OCI-LY7 (cell line): ENCODE data around the gene FRZB. TPM values are rescaled to one million over a fixed set of nuclear protein-coding genes. Genes with fewer than 3 reads are reported as not detected.

Experiments used
- BruUV-seq: library from RNA; stranded (reverse); fragments of 400-500 nt; replicated peaks from 2 replicates; lab custom pipeline; 2021; lab: Mats Ljungman, UMichigan
- CTCF ChIA-PET: fragments of 300-600 bp; sonication (Branson Sonifier 250); formaldehyde crosslinking; loops from one replicate; lab custom pipeline; 2022; ENCODE audit warnings: antibody characterized with exemption; ENCODE audit not compliant: unreplicated experiment; lab: Charles Lee
- POLR2A ChIA-PET: fragments of 300-600 bp; sonication (Branson Sonifier 250); formaldehyde crosslinking; loops from one replicate; lab custom pipeline; 2022; ENCODE audit warnings: antibody characterized with exemption; lab: Charles Lee
- DNase-seq: peaks from one replicate; pipeline ENCODE4 v3.0.0-alpha.2; 2015; ENCODE audit warnings: low spot score
- H2AFZ ChIP-seq: fragments of 200-600 bp; sonication (generic), shearing (Covaris generic); 2 replicates; pipeline ENCODE4 v1.6.1; 2014; ENCODE audit warnings: mild to moderate bottlenecking, antibody characterized with exemption, low read length, moderate library complexity
- H3K27ac ChIP-seq: fragments of 200-600 bp; sonication (generic); 2 replicates; pipeline ENCODE4 v1.5.1; 2014; ENCODE audit warnings: mixed run types, low read depth, mild to moderate bottlenecking, moderate library complexity, low read length, inconsistent platforms; ENCODE audit not compliant: poor library complexity, severe bottlenecking
- H3K36me3 ChIP-seq: fragments of 200-600 bp; sonication (generic); 2 replicates; pipeline ENCODE4 v1.6.1; 2014; ENCODE audit warnings: mild to moderate bottlenecking, antibody characterized with exemption, low read length, moderate library complexity, mixed read lengths; ENCODE audit not compliant: insufficient read depth
- H3K4me1 ChIP-seq: fragments of 200-600 bp; sonication (generic); 2 replicates; pipeline ENCODE4 v1.5.1; 2014; ENCODE audit warnings: mild to moderate bottlenecking, low read length; ENCODE audit not compliant: insufficient read depth, poor library complexity, severe bottlenecking
- H3K4me2 ChIP-seq: fragments of 200-600 bp; sonication (generic); 2 replicates; pipeline ENCODE4 v1.6.1; 2014; ENCODE audit warnings: mild to moderate bottlenecking, low read length
- H3K4me3 ChIP-seq: fragments of 200-600 bp; sonication (generic); 2 replicates; pipeline ENCODE4 v1.5.1; 2014; ENCODE audit warnings: mild to moderate bottlenecking, low read depth, low read length; ENCODE audit not compliant: poor library complexity, severe bottlenecking
- H3K79me2 ChIP-seq: fragments of 200-600 bp; sonication (generic); 2 replicates; pipeline ENCODE4 v1.6.1; 2016; ENCODE audit warnings: low read depth, mild to moderate bottlenecking, low read length, moderate library complexity, mixed read lengths; ENCODE audit not compliant: insufficient read depth
- H3K9me2 ChIP-seq: fragments of 200-600 bp; sonication (generic); 2 replicates; pipeline ENCODE4 v1.6.1; 2016; ENCODE audit warnings: mild to moderate bottlenecking, low read length, mixed read lengths; ENCODE audit not compliant: insufficient read depth
- H3K9me3 ChIP-seq: fragments of 200-600 bp; sonication (generic); 2 replicates; pipeline ENCODE4 v1.6.1; 2014; ENCODE audit warnings: mild to moderate bottlenecking, mixed run types, low read length, mixed read lengths
- H4K20me1 ChIP-seq: fragments of 200-600 bp; sonication (generic); 2 replicates; pipeline ENCODE4 v1.6.1; 2014; ENCODE audit warnings: mild to moderate bottlenecking, antibody characterized with exemption, low read length, moderate library complexity, mixed read lengths; ENCODE audit not compliant: insufficient read depth
- EZH2phosphoT487 ChIP-seq: fragments of 200-600 bp; sonication (generic); IDR thresholded peaks from 2 replicates; pipeline ENCODE4 v1.6.1; 2018; ENCODE audit warnings: low read depth, borderline replicate concordance, mild to moderate bottlenecking, mixed run types, antibody characterized with exemption, low read length, moderate library complexity, mixed read lengths
- intact Hi-C: fragments of 100-400 bp; cut with micrococcal nuclease; formaldehyde crosslinking; loops from one replicate; pipeline ENCODE4 v1.10.0; 2022; ENCODE audit not compliant: unreplicated experiment
- total RNA-seq, 2 experiments: library from RNA; depleted of rRNA in 1 of 2; stranded (reverse); fragments of >200 nt in 1 of 2; shearing (Covaris generic) in 1 of 2; gene quantifications; 2 replicates each; pipeline ENCODE4 v1.2.3, GENCODE V29; 2014 to 2022
- TF ChIP-seq, protein P1 (sequence below): fragments of 200-600 bp; sonication (generic); conservative IDR thresholded peaks from 2 replicates; pipeline ENCODE4 v1.5.1; 2014; ENCODE audit warnings: mild to moderate bottlenecking, antibody characterized with exemption, low read length, moderate library complexity, mixed read lengths

FRZB gene
- total RNA-seq, 2 experiments from 2014 or later = not detected

GRCh38 chr2:182852090-182852489, 14.3 kb downstream of the FRZB start:
- ChIA-PET POLR2A (interaction anchor here (0.7 to 2.1 kb wide), 3 partner anchors 10 to 433 kb away, joined by 3 to 10 read pairs (median 7); no protein-coding TSS in a partner anchor), CTCF (no interaction called here)
- no peak for DNase-seq
- H3K4me3 ChIP-seq = no peak overlapping the region
- peaks cover 19% of the 10 kb centered on the region for H3K4me1 ChIP-seq
- no peak for TF ChIP-seq EZH2phosphoT487
- TF ChIP-seq, protein P1, sequence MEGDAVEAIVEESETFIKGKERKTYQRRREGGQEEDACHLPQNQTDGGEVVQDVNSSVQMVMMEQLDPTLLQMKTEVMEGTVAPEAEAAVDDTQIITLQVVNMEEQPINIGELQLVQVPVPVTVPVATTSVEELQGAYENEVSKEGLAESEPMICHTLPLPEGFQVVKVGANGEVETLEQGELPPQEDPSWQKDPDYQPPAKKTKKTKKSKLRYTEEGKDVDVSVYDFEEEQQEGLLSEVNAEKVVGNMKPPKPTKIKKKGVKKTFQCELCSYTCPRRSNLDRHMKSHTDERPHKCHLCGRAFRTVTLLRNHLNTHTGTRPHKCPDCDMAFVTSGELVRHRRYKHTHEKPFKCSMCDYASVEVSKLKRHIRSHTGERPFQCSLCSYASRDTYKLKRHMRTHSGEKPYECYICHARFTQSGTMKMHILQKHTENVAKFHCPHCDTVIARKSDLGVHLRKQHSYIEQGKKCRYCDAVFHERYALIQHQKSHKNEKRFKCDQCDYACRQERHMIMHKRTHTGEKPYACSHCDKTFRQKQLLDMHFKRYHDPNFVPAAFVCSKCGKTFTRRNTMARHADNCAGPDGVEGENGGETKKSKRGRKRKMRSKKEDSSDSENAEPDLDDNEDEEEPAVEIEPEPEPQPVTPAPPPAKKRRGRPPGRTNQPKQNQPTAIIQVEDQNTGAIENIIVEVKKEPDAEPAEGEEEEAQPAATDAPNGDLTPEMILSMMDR = no peak
- no peak overlapping the region for H3K27ac ChIP-seq
- H3K9me3 ChIP-seq = peaks cover under 1% of the 10 kb centered on the region; the same call in 1 of the 2 replicates
- H2AFZ ChIP-seq = peak overlapping the region; percentile 94; the same call in 1 of the 2 replicates
- no peak overlapping the region for H3K4me2 ChIP-seq
- no peaks in the 10 kb centered on the region for H4K20me1 ChIP-seq
- no peaks in the 10 kb centered on the region for H3K9me2 ChIP-seq
- BruUV-seq = no TSS peak
- H3K36me3 ChIP-seq = no peaks in the 10 kb centered on the region; the same call in 1 of the 2 replicates
- no peaks in the 10 kb centered on the region for H3K79me2 ChIP-seq
- intact Hi-C loops = no loop called here

DNA sequence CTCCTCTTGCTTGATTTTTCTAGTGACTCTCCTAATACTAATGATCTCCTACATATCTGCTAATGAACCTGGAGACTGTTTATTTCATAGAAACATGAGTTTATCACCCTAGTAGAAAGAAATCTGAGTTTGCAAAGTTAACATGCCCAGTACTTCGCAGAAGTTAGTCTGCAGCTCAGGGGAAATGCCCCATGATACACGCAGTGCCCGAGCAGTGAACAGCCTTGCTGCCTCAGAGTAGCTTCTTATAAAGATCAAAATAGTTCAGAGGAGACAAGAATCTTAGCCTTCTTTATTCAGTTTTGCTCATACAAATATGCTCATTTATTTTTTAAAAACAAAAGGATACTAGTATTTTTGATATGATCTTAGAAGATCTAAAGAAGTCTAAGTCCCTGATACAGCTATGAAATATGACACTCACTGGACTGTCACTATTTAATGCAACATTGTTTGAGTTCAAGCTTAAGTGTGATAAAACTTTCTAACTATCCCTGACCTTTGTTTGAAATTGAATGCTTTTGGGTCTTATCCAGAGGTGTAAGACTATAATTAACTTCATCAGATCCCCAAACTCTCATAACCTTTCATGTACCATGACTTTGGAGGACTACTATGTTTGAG, 20.5 kb downstream of the FRZB start:
- Histone ChIP-seq H4K20me1 (no peaks in the 10 kb centered on the region), H3K36me3 (no peaks in the 10 kb centered on the region), H3K9me2 (no peaks in the 10 kb centered on the region), H3K9me3 (no peaks in the 10 kb centered on the region), H3K4me1 (peaks cover 5% of the 10 kb centered on the region), H2AFZ (no peak overlapping the region), H3K27ac (no peak overlapping the region), H3K4me2 (no peak overlapping the region), H3K79me2 (no peaks in the 10 kb centered on the region), H3K4me3 (no peak overlapping the region)
- TF ChIP-seq, protein P1 = no peak
- TF ChIP-seq EZH2phosphoT487 = no peak
- no peak for DNase-seq
- CTCF ChIA-PET = no interaction called here
- intact Hi-C loops = no loop called here
- POLR2A ChIA-PET = interaction anchor here (0.7 to 1.8 kb wide), 7 partner anchors 8 to 162 kb away, joined by 3 to 4 read pairs (median 3); no protein-coding TSS in a partner anchor
- no TSS peak for BruUV-seq

DNA sequence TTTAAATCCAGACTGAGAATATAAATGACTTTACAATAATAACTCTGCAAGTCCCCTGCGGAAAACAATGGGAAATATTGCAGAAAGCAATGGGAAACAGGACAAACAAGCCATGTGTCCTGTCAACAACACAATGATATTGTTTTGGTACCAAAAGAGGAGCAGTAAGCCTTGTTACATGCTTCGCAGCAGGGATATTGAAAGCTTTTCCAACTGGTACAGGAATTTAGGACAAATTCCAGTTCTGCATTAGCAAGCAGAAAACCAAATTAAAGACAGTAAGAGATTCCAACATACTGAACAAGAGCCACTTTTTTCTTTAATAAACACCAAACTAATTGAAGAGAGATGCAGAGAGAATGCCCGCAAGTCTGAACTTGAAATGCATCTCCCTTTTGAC, 30.0 kb downstream of the FRZB start:
- Histone ChIP-seq H2AFZ (no peak overlapping the region), H4K20me1 (no peaks in the 10 kb centered on the region), H3K27ac (no peak overlapping the region), H3K4me3 (no peak overlapping the region), H3K79me2 (no peaks in the 10 kb centered on the region), H3K9me2 (no peaks in the 10 kb centered on the region), H3K9me3 (no peaks in the 10 kb centered on the region), H3K4me2 (no peak overlapping the region), H3K36me3 (no peaks in the 10 kb centered on the region), H3K4me1 (peaks cover 21% of the 10 kb centered on the region)
- ChIA-PET CTCF (no interaction called here), POLR2A (no interaction called here)
- intact Hi-C loops = no loop called here
- TF ChIP-seq, protein P1 = no peak
- no peak for TF ChIP-seq EZH2phosphoT487
- BruUV-seq = no TSS peak
- no peak for DNase-seq
